Smooth muscle cell (in vitro differentiated cells): ENCODE data around the gene PRRT1. TPM values are rescaled to one million over a fixed set of nuclear protein-coding genes. Genes with fewer than 3 reads are reported as not detected.

Experiments used
- DNase-seq: peaks from one replicate; lab custom pipeline; 2025; ENCODE audit not compliant: unreplicated experiment; lab: John Stamatoyannopoulos, UW
- H2AFZ ChIP-seq: fragments of 200-600 bp; sonication (generic); 2 replicates; pipeline ENCODE4 v1.6.0; 2016; ENCODE audit warnings: antibody characterized with exemption, low read depth, mild to moderate bottlenecking
- H3F3A ChIP-seq: fragments of 200-600 bp; sonication (generic); 2 replicates; pipeline ENCODE4 v1.6.0; 2017; ENCODE audit warnings: antibody characterized with exemption, low read depth
- H3K27ac ChIP-seq: fragments of 200-600 bp; sonication (generic); 2 replicates; pipeline ENCODE4 v1.5.1; 2016; ENCODE audit warnings: low read depth, mild to moderate bottlenecking
- H3K27me3 ChIP-seq: fragments of 200-600 bp; sonication (generic); 2 replicates; pipeline ENCODE4 v1.6.1; 2016; ENCODE audit warnings: low read depth, mild to moderate bottlenecking
- H3K36me3 ChIP-seq: fragments of 200-600 bp; sonication (generic); 2 replicates; pipeline ENCODE4 v1.5.1; 2016; ENCODE audit warnings: low read depth
- H3K4me1 ChIP-seq: fragments of 200-600 bp; sonication (generic); 2 replicates; pipeline ENCODE4 v1.5.1; 2016; ENCODE audit warnings: low read depth
- H3K4me2 ChIP-seq: fragments of 200-600 bp; sonication (generic); 2 replicates; pipeline ENCODE4 v1.6.0; 2016; ENCODE audit warnings: mild to moderate bottlenecking
- H3K4me3 ChIP-seq: fragments of 200-600 bp; sonication (generic); 2 replicates; pipeline ENCODE4 v1.5.1; 2016; ENCODE audit warnings: mild to moderate bottlenecking
- H3K79me2 ChIP-seq: fragments of 200-600 bp; sonication (generic); 2 replicates; pipeline ENCODE4 v1.6.0; 2016; ENCODE audit warnings: low read depth, mild to moderate bottlenecking
- H3K9ac ChIP-seq: fragments of 200-600 bp; sonication (generic); 2 replicates; pipeline ENCODE4 v1.6.0; 2016; ENCODE audit warnings: low read depth
- H3K9me3 ChIP-seq: fragments of 200-600 bp; sonication (generic); replicated peaks from 2 replicates; pipeline ENCODE4 v1.5.1; 2016; ENCODE audit warnings: low read depth
- H4K20me1 ChIP-seq: fragments of 200-600 bp; sonication (generic); 2 replicates; pipeline ENCODE4 v1.6.0; 2016; ENCODE audit warnings: low read depth
- WGBS: methylation state at CpG from one replicate; pipeline ENCODE4 v1.1.7; 2016; ENCODE audit warnings: low lambda C conversion rate; 5-methylcytosine and 5-hydroxymethylcytosine counted together
- polyA plus RNA-seq: library from polyadenylated mRNA; unstranded; fragments of >200 nt; fragmentation: Nextera tagmentation; extraction: Ambion mirVana; gene quantifications from 2 replicates; pipeline ENCODE4 v1.2.1, GENCODE V29; 2016
- total RNA-seq: library from RNA; depleted of rRNA; stranded (reverse); fragments of >200 nt; gene quantifications from 2 replicates; pipeline ENCODE4 v1.2.3, GENCODE V29; 2014
- TF ChIP-seq, protein P1 (sequence below): fragments of 200-600 bp; sonication (generic); IDR thresholded peaks from 2 replicates; pipeline ENCODE4 v1.5.1; 2017; ENCODE audit warnings: borderline replicate concordance, mild to moderate bottlenecking, antibody characterized with exemption; ENCODE audit not compliant: insufficient read depth, poor library complexity, severe bottlenecking

PRRT1 gene
- total and polyA plus RNA-seq, 2 experiments from 2014 or later = 3.3 TPM; not detected in 1

DNA sequence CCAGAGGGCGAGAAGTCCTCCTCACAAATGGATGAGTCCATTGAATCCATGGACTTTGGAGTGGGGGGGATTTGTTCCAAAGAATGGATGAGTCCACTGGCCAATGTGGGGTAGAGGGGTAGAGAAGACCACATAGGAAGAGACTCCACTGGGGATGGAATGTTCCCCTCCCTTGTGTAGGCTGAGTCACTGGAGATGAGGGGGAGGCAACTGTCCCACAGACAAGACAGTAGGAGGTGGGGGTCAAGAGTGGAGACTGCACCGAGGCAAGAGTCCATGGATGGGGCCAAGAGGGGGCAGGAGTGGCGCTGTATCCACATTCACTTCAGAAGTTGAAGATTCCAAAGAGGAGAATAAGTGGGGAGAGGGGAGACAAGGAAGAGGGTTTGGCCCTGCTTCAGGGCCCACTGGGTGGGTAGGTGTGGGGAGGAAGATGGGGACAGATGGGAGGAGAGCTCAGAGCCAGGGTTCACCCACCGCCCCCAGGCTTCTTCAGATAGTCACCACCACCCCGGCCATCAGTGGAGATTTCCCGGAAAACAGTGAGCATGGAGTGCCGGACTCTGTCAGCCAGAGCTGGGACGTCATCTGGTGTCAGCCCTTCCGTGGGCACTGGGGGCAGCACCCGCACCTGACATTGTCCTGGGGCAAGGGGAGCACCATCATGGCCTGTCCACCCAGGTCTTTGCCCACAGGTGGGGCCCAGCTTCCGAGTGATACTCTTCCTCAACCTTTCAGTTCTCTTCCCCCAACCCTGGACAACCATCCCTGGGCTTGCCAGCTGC lies 17.3 kb upstream of the PRRT1 start:
- Histone ChIP-seq H3K36me3 (no peaks in the 10 kb centered on the region), H3K4me3 (no peak overlapping the region), H3K4me2 (no peak overlapping the region), H3K27me3 (no peaks in the 10 kb centered on the region), H3F3A (peaks cover 8% of the 10 kb centered on the region), H2AFZ (no peak overlapping the region), H3K4me1 (no peaks in the 10 kb centered on the region), H3K9ac (no peak overlapping the region), H4K20me1 (no peaks in the 10 kb centered on the region), H3K27ac (no peak overlapping the region), H3K79me2 (peaks cover 22% of the 10 kb centered on the region), H3K9me3 (no peaks in the 10 kb centered on the region)
- WGBS = 85% methylated on average over 11 of the region's 11 CpGs
- TF ChIP-seq, protein P1, sequence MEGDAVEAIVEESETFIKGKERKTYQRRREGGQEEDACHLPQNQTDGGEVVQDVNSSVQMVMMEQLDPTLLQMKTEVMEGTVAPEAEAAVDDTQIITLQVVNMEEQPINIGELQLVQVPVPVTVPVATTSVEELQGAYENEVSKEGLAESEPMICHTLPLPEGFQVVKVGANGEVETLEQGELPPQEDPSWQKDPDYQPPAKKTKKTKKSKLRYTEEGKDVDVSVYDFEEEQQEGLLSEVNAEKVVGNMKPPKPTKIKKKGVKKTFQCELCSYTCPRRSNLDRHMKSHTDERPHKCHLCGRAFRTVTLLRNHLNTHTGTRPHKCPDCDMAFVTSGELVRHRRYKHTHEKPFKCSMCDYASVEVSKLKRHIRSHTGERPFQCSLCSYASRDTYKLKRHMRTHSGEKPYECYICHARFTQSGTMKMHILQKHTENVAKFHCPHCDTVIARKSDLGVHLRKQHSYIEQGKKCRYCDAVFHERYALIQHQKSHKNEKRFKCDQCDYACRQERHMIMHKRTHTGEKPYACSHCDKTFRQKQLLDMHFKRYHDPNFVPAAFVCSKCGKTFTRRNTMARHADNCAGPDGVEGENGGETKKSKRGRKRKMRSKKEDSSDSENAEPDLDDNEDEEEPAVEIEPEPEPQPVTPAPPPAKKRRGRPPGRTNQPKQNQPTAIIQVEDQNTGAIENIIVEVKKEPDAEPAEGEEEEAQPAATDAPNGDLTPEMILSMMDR = no peak
- DNase-seq = no peak

DNA sequence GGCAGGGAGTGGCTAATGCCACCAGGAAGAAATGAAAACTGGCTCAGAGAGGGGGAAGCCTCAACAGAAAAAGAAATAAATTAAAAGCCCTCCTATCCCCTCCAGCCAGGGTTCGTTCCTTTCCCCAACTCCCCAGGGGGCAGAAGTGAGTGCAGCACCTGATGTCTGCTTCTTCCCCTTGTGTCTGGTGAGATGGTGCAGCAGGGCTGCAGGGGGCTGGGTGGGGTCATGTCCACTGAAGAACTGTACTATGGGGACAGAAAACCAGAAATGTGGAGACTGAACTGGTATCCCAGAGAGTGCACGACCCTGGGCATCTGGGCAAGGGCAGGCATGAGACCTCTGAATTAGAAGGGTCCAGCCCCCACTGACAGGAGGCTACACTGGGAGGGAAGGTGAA lies 16.6 kb upstream of the PRRT1 start:
- no peak for DNase-seq
- Histone ChIP-seq H3K27me3 (no peaks in the 10 kb centered on the region), H3K4me1 (no peaks in the 10 kb centered on the region), H2AFZ (no peak overlapping the region), H3K27ac (peak overlapping the region; percentile 12), H3F3A (peaks cover 8% of the 10 kb centered on the region), H3K9ac (no peak overlapping the region), H3K4me3 (no peak overlapping the region), H3K36me3 (no peaks in the 10 kb centered on the region), H4K20me1 (no peaks in the 10 kb centered on the region), H3K79me2 (peaks cover 15% of the 10 kb centered on the region), H3K9me3 (no peaks in the 10 kb centered on the region), H3K4me2 (no peak overlapping the region)
- WGBS = 86% methylated on average over 2 of the region's 2 CpGs
- TF ChIP-seq, protein P1 = no peak

DNA sequence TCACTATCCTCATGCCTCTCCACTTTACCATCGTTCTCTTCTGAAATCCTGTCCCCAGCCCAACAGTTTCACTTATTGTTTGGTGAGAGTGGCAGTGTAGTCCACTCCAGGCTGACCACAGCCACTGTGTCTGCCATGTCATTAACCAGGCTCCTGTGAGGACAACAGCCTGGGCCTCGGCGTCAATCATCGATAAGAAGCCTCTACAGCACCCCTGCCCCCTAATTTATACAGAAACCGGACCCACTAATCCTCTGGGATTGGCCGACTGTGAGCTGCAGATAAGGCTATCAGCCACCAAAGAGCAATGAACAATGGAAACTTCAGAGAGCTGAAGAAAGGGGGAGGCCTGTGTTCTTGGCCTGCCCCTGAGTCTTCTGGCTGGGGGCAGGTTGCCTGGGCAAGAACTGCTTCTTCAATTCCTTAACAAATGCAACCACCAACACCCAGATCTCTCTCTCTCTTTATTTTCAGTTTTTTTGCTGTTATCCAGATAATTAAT lies 16.1 kb upstream of the PRRT1 start:
- no peaks in the 10 kb centered on the region for H3K36me3 ChIP-seq
- WGBS = 35% methylated on average over 6 of the region's 6 CpGs
- H3K27ac ChIP-seq = peak overlapping the region; percentile 12

More for the DNA sequence above, 16.1 kb upstream of the PRRT1 start:
- Histone ChIP-seq H4K20me1 (no peaks in the 10 kb centered on the region), H3K79me2 (peaks cover 11% of the 10 kb centered on the region), H3K9ac (no peak overlapping the region), H3K27me3 (no peaks in the 10 kb centered on the region), H3K4me1 (no peaks in the 10 kb centered on the region), H3K4me2 (no peak overlapping the region), H3K9me3 (no peaks in the 10 kb centered on the region), H3F3A (peaks cover 8% of the 10 kb centered on the region), H3K4me3 (no peak overlapping the region), H2AFZ (no peak overlapping the region)
- TF ChIP-seq, protein P1 = no peak
- DNase-seq = no peak
